ENCODE results near the gene CENPS. TPM values are rescaled to one million over a fixed set of nuclear protein-coding genes. Genes with fewer than 3 reads are reported as not detected.

Gene CENPS
- total and polyA plus RNA-seq, 8 donors: 1.8 to 29.5 (median 10.0) TPM; not detected in 2

GRCh38 chr1:10440794-10441193 lies 10.6 kb downstream of the CENPS start:
- Histone ChIP-seq H3K4me1 (peaks cover 0 to 3% (median 0%) of the 10 kb centered on the region in 4 donors), H3K4me3 (no peak overlapping the region), H3K36me3 (peaks cover 4 to 41% (median 21%) of the 10 kb centered on the region in 4 donors), H3K27ac (no peak overlapping the region), H3K9me3 (no peaks in the 10 kb centered on the region), H3K27me3 (no peaks in the 10 kb centered on the region)
- WGBS, 5 donors: 95 to 96% (median 96%) methylated on average over 5 of the region's 5 CpGs
- no peak for DNase-seq
- TF ChIP-seq CTCF (IDR thresholded peaks at IDR 0.05): no peak
- no peak for TF ChIP-seq POLR2AphosphoS5 (IDR thresholded peaks at IDR 0.05)
- no peak for TF ChIP-seq POLR2A (IDR thresholded peaks at IDR 0.05)
- no peak for TF ChIP-seq EP300 (IDR thresholded peaks at IDR 0.05)
- intact Hi-C loops (cut with DNase I; ENCODE audit: low total_unique reads): no loop called here

- Histone ChIP-seq H3K27ac (no peak overlapping the region), H3K9me3 (no peaks in the 10 kb centered on the region), H3K4me3 (no peak overlapping the region), H3K27me3 (no peaks in the 10 kb centered on the region), H3K4me1 (no peaks in the 10 kb centered on the region), H3K36me3 (peaks cover 4 to 41% (median 21%) of the 10 kb centered on the region in 4 donors)
- TF ChIP-seq EP300 (IDR thresholded peaks at IDR 0.05) (no peak), POLR2AphosphoS5 (IDR thresholded peaks at IDR 0.05) (no peak), POLR2A (IDR thresholded peaks at IDR 0.05) (no peak), CTCF (IDR thresholded peaks at IDR 0.05) (no peak)
- no peak for DNase-seq
- 89 to 96% (median 94%) methylated on average over 6 of the region's 6 CpGs for whole genome bisulfite sequencing, 5 donors
- intact Hi-C loops (cut with DNase I; ENCODE audit: low total_unique reads): no loop called here
These were observed 14.0 kb downstream of the CENPS start for GRCh38 chr1:10444248-10444647.

- H3K27me3 ChIP-seq: peaks cover 0 to under 1% (median 0%) of the 10 kb centered on the region in 3 donors
- TF ChIP-seq POLR2AphosphoS5 (IDR thresholded peaks at IDR 0.05): no peak
- no peak for TF ChIP-seq CTCF (IDR thresholded peaks at IDR 0.05)
- no peak for TF ChIP-seq POLR2A (IDR thresholded peaks at IDR 0.05)
- no peak for TF ChIP-seq EP300 (IDR thresholded peaks at IDR 0.05)
- no peak for DNase-seq
These were observed 14.7 kb downstream of the CENPS start for GRCh38 chr1:10444795-10445397.

GRCh38 chr1:10446790-10447422 lies 16.7 kb downstream of the CENPS start:
- Histone ChIP-seq H3K36me3 (peaks cover 0 to 22% (median 10%) of the 10 kb centered on the region in 4 donors), H3K27me3 (peaks cover 0 to 6% (median 0%) of the 10 kb centered on the region in 3 donors), H3K27ac (no peak overlapping the region), H3K4me1 (peaks cover 0 to 17% (median 7%) of the 10 kb centered on the region in 4 donors), H3K4me3 (no peak overlapping the region), H3K9me3 (no peaks in the 10 kb centered on the region)
- intact Hi-C loops (cut with DNase I; ENCODE audit: low total_unique reads): no loop called here
- DNase-seq: no peak
- TF ChIP-seq POLR2AphosphoS5 (IDR thresholded peaks at IDR 0.05) (no peak), CTCF (IDR thresholded peaks at IDR 0.05) (no peak), EP300 (IDR thresholded peaks at IDR 0.05) (no peak), POLR2A (IDR thresholded peaks at IDR 0.05) (no peak)
- 92 to 98% (median 96%) methylated on average over 7 of the region's 7 CpGs for WGBS, 5 donors

More at GRCh38 chr1:10444795-10445397, 14.7 kb downstream of the CENPS start:
- WGBS, 5 donors: 86 to 91% (median 90%) methylated on average over 7 of the region's 7 CpGs
- intact Hi-C loops (cut with DNase I; ENCODE audit: low total_unique reads): no loop called here
- no peak overlapping the region for H3K27ac ChIP-seq
- H3K36me3 ChIP-seq: peaks cover 4 to 37% (median 21%) of the 10 kb centered on the region in 4 donors
- no peaks in the 10 kb centered on the region for H3K9me3 ChIP-seq
- no peak overlapping the region for H3K4me3 ChIP-seq
- H3K4me1 ChIP-seq: no peaks in the 10 kb centered on the region
